NCI-H2196 (cell line): Measurements from ENCODE around the gene ATG4C.
A peak's percentile ranks its signal among the peaks of the same experiment; 100 is the strongest.

Source experiments
- DNase-seq: peaks from one replicate; lab custom pipeline; 2025; ENCODE audit not compliant: unreplicated experiment; lab: John Stamatoyannopoulos, UW

ATG4C gene

GRCh38 chr1:62903982-62904855 is 120.3 kb downstream of the ATG4C start:
- no peak for DNase-seq

GRCh38 chr1:62904856-62905225 is 120.9 kb downstream of the ATG4C start:
- DNase-seq: no peak

GRCh38 chr1:62905309-62905708 is 121.4 kb downstream of the ATG4C start:
- DNase-seq: peak; percentile 32

- DNase-seq: no peak
Measured at GRCh38 chr1:62905872-62906271, 121.9 kb downstream of the ATG4C start.

- DNase-seq: no peak
Measured at GRCh38 chr1:62906428-62906886, 122.5 kb downstream of the ATG4C start.

GRCh38 chr1:62908168-62908695 is 124.3 kb downstream of the ATG4C start:
- DNase-seq: no peak

- no peak for DNase-seq
Measured at GRCh38 chr1:62912028-62912638, 128.2 kb downstream of the ATG4C start.
